ENCODE results near the gene MDFIC2.
A peak's percentile ranks its signal among the peaks of the same experiment; 100 is the strongest.

MDFIC2 gene

DNA sequence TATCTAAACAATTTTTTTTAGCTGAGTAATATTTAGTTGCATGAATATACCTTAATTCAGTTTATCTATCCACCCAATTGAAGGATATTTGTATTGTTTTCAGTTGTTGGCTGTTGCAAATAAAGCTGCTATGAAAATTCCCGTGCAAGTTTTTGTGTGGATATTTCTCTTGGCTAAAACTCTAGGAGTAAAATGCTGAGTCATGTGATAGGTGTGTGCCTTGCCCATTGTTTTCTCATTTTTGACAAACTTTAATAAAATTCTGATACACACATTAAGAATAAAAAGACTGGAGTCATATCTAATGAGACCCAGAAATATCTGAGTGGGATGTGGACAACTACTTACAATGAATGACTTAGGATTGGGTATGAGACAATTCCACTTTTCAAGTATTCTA is 78.6 kb downstream of the MDFIC2 start:
- no peak for TF ChIP-seq GATA2 (IDR thresholded peaks at IDR 0.05; ENCODE audit: low read depth, low read length)
- TF ChIP-seq GATA3 (IDR thresholded peaks at IDR 0.05; ENCODE audit: low read depth, low read length), result no peak

DNA sequence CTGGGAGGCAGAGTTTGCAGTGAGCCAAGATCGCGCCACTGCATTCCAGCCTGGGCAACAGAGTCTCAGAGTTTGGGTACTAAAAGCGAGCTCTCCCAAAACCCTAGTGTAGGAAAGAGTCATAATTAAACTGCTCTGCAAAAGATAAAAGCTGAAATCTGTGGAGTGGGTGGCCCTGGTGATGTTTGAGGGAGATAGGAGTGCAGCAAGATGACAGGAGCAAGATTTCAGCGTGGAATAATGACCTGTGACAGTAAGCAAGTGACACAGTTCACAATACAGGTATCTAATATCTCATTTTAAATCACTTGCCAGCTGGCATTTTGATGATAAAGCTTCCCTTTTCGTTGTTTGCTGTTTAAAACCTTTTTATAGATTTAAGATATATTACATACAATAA is 79.3 kb downstream of the MDFIC2 start:
- TF ChIP-seq GATA3 (IDR thresholded peaks at IDR 0.05; ENCODE audit: low read depth, low read length) (no peak; the same call in 1 of the 2 replicates), GATA2 (IDR thresholded peaks at IDR 0.05; ENCODE audit: low read depth, low read length) (peak; percentile 56; the same call in 1 of the 2 replicates)

DNA sequence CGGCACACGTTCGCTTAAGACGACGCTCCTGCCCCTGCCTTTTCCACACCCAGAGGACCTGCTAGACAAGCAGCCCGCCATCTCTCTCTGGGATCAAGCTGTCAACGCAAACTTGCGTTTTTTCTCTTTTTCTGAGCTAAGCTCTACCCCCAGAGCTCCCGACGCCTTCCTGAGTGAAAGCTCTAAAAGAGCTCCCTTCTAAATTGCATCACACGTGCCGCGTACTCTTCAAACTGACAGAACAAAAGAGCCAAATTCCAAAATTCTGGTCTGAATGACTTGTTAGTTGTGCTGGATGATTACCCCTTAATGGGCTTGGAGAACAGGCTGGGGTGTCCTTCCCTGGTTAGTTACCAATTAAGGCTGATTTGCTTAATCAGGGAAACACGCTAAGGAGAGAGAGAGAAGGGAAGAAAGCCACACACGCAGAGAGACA is 81.2 kb downstream of the MDFIC2 start:
- TF ChIP-seq GATA3 (IDR thresholded peaks at IDR 0.05; ENCODE audit: low read depth, low read length), result no peak
- no peak for TF ChIP-seq GATA2 (IDR thresholded peaks at IDR 0.05; ENCODE audit: low read depth, low read length)

DNA sequence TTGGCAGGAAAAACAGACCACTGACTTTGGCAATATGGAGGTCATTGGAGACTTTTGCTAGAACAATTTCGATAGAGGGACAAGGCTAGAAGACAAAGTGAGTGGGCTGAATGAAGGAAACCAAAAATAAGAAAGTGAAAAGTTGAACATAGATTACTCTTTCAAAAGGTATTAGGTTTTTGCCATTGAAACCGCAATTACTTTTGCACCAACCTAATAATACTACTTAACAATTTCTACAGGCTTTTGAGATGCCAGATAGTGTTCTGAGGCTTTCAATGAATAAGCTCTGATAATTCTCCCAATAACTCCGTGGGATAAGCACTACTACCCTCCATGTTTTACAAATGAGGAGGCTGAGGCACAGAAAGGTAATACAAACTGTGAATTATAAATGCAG is 85.0 kb downstream of the MDFIC2 start:
- TF ChIP-seq GATA2 (IDR thresholded peaks at IDR 0.05; ENCODE audit: low read depth, low read length) (no peak), GATA3 (IDR thresholded peaks at IDR 0.05; ENCODE audit: low read depth, low read length) (no peak)

DNA sequence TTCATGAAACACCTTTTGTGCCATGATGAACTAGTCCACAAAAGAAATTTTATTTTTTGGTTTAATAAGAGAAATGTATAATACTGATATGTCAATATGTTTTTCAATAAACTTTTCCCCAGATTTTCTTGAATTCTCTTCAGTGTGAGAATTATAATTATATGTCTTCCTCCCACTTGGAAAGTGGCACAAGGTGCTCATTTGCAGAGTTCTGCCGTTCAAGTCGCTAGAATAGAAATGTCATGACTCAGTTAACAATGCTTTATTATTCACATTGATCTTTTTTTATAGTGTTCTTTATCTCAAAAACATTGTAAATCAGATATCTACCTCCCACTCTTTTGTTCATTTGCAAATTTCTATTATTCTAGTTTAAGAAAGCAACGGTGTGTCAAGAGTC is 87.3 kb downstream of the MDFIC2 start:
- TF ChIP-seq GATA2 (IDR thresholded peaks at IDR 0.05; ENCODE audit: low read depth, low read length) (no peak), GATA3 (IDR thresholded peaks at IDR 0.05; ENCODE audit: low read depth, low read length) (no peak)

DNA sequence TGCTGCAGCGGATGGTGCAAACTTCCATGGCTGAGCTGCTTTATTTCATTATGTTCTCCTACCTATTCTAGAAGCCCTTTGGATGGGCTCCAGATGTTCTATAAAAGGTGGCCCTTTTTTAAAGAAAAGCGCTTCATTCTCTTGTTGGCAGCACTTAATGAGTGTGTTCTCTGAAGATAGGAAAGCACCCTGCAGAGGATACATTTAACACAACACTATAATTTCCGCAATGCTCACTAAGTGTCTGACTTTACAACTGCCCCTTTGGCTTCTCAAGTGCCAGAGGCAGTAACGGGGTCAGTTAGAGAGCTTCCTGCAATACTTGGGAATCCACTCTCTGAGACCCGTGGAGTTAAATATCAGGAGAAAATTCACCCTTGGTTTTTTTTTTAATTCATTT is 88.1 kb downstream of the MDFIC2 start:
- TF ChIP-seq GATA3 (IDR thresholded peaks at IDR 0.05; ENCODE audit: low read depth, low read length), result no peak
- no peak for TF ChIP-seq GATA2 (IDR thresholded peaks at IDR 0.05; ENCODE audit: low read depth, low read length)

DNA sequence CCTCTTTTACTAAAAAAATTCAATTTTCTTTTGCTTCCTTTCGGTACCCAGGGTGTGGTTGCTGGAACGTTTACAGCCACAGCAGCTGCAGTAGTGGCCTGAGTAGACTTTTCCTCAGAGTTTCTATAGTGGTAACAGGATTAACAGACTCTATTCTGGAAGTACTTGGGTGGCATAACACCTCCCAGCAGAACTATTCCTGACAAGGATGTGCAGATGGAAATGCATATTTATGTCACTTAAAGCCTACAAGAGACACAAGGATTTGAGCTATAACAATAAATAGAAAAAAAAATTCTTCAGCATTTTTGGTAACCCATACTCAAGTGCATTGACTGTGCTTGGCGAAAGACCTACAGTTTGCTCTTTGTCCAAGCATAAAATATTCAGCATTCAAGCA is 94.0 kb downstream of the MDFIC2 start:
- TF ChIP-seq GATA3 (IDR thresholded peaks at IDR 0.05; ENCODE audit: low read depth, low read length) (no peak), GATA2 (IDR thresholded peaks at IDR 0.05; ENCODE audit: low read depth, low read length) (no peak)

DNA sequence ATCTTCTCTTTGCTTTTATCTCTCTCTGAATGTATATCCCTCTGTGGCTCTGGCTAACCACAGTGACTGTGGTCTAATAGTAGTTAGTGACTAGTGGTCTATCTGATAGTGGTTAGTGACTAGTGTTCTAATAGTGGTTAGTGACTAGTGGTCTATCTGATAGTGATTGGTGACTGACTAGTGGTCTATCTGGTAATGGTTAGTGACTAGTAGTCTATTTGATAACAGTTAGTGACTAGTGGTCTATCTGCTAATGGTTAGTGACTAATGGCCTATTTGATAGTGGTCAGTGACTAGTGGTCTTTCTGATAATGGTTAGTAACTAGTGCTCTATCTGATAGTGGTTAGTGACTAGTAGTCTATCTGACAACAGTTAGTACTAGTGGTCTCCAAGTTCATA is 110.5 kb downstream of the MDFIC2 start:
- TF ChIP-seq GATA3 (IDR thresholded peaks at IDR 0.05; ENCODE audit: low read depth, low read length), result no peak
- no peak for TF ChIP-seq GATA2 (IDR thresholded peaks at IDR 0.05; ENCODE audit: low read depth, low read length)

DNA sequence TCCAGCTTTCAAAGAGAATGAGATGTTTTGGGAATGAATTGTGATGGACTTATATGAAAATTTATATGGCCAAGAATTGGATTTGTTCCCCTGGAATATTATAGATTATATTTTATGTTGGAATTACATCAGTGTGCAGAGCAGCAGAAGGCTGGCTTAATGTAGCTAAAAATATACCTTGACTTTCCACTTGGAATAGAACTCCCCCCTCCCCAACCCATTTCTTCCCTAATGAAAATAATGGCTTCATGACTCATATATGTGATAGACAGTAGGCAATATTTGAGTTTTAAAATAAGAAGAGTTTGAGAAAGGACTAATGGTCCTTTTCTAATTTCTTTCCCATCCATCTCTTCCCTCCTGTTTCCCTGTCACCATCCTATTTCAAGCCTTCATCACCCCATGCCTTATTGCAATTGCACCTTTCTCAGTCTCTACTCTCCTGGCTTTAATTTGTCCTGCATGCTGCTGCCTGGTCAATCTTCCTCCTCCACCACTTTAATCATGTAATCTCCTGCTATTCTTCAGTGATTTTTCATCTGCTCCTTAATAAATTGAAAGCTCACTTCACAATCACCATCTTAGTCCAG is 122.5 kb downstream of the MDFIC2 start:
- TF ChIP-seq GATA3 (IDR thresholded peaks at IDR 0.05; ENCODE audit: low read depth, low read length), result no peak
- no peak for TF ChIP-seq GATA2 (IDR thresholded peaks at IDR 0.05; ENCODE audit: low read depth, low read length)

DNA sequence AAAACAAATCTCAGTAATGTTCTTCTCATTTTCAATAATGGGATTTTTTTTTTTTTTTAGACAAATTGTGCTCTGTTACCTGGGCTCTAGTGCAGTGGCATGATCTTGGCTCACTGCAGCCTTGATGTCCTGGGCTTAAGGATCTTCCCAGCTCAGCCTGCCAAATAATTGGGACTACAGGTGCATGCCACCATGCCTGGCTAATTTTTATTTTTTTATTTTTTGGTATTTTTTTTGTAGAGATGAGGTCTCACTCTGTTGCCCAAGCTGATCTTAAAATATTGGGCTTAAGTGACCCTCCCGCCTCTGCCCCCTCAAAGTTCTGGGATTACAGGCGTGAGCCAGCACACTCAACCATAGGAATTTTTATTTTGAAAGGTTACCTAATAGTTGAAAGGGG is 126.2 kb downstream of the MDFIC2 start:
- TF ChIP-seq GATA3 (IDR thresholded peaks at IDR 0.05; ENCODE audit: low read depth, low read length) (no peak), GATA2 (IDR thresholded peaks at IDR 0.05; ENCODE audit: low read depth, low read length) (no peak)

DNA sequence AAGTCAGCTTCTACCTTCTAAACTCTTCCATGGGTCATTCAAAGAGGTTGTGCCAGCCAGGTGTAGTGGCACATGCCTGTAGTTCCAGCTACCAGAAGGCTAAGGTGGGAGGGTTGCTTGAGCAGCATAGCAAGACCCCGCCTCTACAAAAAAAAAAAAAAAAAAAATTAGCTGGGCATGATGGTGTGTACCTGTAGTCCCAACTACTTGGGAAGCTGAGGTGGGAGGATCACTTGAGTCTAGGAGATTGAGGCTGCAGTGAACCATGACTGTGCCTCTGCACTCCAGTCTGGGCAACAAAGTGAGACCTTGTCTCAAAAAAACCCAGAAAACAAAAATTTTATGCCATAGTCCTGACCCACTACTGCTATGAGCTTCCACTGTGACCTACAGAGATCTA is 126.8 kb downstream of the MDFIC2 start:
- TF ChIP-seq GATA3 (IDR thresholded peaks at IDR 0.05; ENCODE audit: low read depth, low read length) (no peak), GATA2 (IDR thresholded peaks at IDR 0.05; ENCODE audit: low read depth, low read length) (no peak)

DNA sequence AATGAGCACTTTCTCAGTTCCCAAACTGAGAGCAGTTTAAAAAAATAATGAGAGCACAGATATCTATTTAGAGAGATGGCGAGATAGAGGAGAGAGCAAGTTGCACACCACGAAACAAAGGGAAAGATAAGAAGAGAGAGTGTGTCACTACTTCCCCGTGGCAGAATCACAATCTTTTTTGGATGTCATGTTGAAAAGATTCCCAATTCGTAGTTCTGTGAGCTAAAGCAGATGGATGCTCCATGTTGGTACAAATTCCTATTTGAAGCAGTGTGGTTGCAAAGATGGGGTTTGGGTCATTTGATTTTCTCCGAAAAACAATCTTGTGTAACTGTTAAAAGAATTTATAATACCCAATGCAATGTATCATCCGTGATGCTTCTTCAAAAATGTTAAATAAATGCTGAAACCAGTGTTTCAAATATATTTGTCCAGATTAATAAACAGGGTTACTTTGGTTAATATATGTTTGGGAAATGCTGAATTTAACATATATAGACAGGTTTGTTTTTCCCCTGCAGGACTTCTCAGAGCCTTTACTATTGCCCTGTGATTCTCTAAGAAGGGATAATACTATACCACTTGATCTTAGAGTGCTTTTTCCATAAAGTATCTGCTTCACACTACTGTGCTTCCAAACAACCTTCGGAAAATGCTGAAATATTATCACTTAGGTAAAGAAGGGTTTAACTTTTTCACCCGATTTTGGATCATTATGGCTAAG is 128.5 kb downstream of the MDFIC2 start:
- no peak for TF ChIP-seq GATA3 (IDR thresholded peaks at IDR 0.05; ENCODE audit: low read depth, low read length)
- TF ChIP-seq GATA2 (IDR thresholded peaks at IDR 0.05; ENCODE audit: low read depth, low read length), result no peak

DNA sequence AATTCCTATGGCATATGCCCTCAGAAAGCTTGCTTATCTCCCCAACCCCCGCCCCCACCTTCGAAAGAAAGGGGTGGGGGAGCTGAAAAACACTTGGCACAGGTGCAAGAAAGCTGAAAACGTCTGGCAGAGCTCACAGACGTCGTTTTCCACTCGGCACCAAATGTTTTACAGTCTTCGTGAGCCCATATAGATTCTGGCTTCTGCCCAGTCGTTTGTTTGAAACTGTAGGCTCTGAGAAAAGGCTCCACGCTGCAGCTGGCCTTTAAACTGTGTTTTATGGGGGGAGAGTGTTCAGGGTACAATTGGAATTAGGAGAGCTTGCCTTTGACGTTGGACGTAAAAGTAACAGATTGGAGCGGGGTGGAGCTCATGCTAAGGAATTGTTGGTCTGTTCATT is 130.3 kb downstream of the MDFIC2 start:
- TF ChIP-seq GATA2 (IDR thresholded peaks at IDR 0.05; ENCODE audit: low read depth, low read length), result no peak
- no peak for TF ChIP-seq GATA3 (IDR thresholded peaks at IDR 0.05; ENCODE audit: low read depth, low read length)

DNA sequence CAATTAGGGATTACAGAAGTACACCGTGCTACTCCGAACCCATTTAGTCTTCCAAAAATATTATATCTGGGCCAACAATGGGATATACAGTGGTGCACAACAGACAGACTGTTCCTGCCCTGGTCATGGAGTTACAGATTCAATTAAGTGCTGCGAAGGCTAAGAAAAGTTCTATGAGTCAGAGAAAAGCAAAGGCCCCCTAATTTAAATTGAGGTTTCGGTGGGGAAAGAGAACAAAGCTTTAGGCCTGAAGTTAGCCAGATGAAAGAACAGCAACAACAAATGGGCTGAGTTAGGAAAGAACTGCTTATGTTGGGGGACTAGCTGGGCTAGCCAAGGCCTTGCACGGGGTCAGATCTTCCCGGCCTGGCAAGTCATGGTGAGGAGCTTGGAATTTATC is 131.8 kb downstream of the MDFIC2 start:
- TF ChIP-seq GATA2 (IDR thresholded peaks at IDR 0.05; ENCODE audit: low read depth, low read length), result no peak
- no peak for TF ChIP-seq GATA3 (IDR thresholded peaks at IDR 0.05; ENCODE audit: low read depth, low read length)

DNA sequence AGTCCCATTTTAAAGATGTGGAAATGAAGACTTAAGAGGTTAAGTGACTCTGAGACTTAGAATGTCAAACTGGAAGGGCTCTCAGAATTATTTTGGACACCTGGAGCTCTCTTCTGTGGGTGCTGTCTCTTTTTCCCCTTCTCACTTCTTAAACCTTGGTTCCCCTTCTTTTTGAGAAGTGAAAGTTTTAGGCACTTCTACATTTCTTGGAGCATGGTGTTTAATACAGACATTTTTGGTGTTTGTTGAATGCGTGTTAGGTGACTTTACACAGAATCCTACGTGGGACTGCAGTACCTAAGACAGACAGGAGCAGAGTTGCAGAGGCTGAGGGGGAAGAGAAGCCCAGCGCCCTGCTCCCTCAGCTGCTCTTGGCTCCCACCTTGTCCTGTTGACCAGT is 133.3 kb downstream of the MDFIC2 start:
- no peak for TF ChIP-seq GATA3 (IDR thresholded peaks at IDR 0.05; ENCODE audit: low read depth, low read length)
- no peak for TF ChIP-seq GATA2 (IDR thresholded peaks at IDR 0.05; ENCODE audit: low read depth, low read length)
